VCaP (cell line): ENCODE results near the gene BTF3L4.
A peak's percentile ranks its signal among the peaks of the same experiment; 100 is the strongest.

Experiments
- H3K27ac ChIP-seq: fragments of 450-650 bp; 2 replicates; pipeline ENCODE4 v1.5.1; 2017
- TF ChIP-seq, protein P1 (sequence below): fragments of 450-650 bp; conservative IDR thresholded peaks from 2 replicates; pipeline ENCODE4 v1.5.1; 2017; ENCODE audit warnings: mild to moderate bottlenecking, moderate library complexity

Gene BTF3L4

DNA sequence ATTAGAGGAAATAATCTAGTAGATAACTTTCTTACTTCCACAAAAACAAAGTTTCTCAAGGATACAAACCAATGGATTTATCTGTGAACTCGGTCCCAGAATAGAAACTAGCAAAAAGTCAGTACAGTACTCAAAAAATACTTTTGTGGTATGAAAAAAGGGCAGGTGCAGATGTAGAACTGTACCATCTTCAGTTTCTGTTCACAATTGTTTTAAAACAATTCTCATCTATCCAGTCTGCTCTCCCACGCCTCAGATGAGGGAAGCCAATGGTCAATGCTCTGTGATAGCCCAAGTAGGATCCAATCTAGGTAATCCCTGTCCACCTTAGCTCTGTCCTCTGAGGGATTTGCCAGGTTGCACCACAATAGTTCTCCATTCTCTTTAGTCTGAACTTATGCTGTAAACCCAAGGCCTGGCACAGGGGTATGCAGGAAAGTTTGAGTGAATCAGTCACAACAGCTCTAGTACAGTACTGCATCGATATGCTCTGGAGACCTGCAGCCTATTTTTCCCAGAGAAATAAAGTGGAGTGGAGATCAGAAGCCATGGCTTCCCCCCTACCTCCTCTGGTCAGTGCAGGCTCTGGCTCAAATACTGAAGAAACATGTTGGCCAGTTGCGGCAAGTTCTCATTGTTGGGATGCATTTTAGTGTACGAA, 23.8 kb upstream of the BTF3L4 start:
- TF ChIP-seq, protein P1, sequence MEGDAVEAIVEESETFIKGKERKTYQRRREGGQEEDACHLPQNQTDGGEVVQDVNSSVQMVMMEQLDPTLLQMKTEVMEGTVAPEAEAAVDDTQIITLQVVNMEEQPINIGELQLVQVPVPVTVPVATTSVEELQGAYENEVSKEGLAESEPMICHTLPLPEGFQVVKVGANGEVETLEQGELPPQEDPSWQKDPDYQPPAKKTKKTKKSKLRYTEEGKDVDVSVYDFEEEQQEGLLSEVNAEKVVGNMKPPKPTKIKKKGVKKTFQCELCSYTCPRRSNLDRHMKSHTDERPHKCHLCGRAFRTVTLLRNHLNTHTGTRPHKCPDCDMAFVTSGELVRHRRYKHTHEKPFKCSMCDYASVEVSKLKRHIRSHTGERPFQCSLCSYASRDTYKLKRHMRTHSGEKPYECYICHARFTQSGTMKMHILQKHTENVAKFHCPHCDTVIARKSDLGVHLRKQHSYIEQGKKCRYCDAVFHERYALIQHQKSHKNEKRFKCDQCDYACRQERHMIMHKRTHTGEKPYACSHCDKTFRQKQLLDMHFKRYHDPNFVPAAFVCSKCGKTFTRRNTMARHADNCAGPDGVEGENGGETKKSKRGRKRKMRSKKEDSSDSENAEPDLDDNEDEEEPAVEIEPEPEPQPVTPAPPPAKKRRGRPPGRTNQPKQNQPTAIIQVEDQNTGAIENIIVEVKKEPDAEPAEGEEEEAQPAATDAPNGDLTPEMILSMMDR = no peak
- peak overlapping the region; percentile 91 for H3K27ac ChIP-seq

DNA sequence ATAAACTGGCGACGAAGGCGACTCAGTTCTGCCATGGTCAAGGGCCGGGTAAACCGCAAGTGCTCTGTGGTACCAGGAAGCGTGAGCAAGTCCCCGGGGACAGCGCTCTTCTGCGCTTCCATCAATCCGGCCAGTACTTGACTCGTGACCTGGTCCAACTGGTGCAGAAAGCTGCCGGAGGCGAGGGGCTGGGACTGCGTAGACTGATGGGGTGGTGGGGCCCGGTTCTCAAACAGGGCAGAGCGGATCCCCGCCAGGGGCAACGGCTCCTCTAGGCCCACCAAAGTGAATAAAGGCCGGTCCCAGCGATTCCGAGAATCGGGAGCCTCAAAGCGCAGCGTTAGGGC, 23.3 kb upstream of the BTF3L4 start:
- H3K27ac ChIP-seq = peak overlapping the region; percentile 91
- TF ChIP-seq, protein P1 = no peak

DNA sequence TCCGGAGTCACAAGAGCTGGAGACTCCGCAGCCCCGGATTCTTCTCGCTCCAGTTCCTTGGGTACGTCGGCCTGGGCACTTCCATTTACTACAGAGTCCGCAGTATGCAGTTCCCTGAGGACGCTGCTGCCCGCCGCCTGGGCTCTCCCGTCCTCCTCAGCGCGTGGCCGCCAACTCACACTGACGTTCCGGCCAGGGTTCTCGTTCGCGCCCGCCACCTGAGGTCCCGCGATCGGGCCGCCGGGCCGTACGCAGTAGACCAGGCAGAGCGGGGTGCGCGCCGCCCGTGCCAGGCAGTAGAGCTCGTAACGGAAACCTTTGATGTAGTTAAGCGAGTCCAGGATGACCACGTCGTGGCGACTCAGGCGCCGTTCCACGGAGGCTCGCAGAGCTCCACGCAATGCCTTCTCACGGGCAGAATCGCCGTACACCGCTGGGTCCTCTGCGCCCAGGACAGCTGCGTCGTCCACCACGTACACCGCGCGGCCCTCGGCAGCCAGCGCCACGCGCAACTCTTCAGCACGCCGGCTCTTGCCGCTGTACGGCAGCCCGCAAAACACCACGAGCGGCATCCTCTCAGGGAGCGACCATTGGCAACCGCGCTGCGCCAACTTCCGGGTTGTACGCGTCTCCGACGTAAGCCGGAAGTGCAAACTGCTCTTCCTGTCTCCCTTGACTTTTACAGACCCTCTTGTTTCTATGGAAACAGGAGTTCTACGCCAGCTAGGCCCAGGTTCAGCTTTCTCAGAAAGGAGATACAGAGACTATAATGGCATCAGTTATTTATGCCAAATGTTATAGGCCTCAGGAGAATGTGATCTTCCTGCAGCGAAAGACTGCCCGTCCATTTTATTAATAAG, 22.7 kb upstream of the BTF3L4 start, which contains the start of gene KTI12:
TSS of gene KTI12 (minus strand) at position 621 of the 860 bp plus-strand sequence. CDS start at position 572, 49 bp downstream.
- TF ChIP-seq, protein P1 = no peak
- peak within 1 kb of the TSS; percentile 91 for H3K27ac ChIP-seq

DNA sequence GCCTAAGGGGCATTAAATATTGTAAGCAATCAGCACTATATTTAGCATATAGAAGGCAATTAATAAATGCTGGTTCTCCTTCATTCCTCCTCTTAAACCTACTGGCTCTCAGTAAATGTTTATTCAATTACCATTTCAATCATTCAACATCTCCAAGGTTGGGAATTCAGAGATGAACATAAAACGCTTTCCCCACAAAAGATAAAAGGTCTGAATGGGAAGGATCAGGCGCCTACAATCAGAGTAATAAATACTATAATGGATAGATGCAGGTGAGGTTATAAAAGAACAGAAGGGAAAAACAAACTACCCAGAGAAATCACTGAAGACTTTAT, 22.1 kb upstream of the BTF3L4 start:
- H3K27ac ChIP-seq = peak overlapping the region; percentile 91
- TF ChIP-seq, protein P1 = no peak

DNA sequence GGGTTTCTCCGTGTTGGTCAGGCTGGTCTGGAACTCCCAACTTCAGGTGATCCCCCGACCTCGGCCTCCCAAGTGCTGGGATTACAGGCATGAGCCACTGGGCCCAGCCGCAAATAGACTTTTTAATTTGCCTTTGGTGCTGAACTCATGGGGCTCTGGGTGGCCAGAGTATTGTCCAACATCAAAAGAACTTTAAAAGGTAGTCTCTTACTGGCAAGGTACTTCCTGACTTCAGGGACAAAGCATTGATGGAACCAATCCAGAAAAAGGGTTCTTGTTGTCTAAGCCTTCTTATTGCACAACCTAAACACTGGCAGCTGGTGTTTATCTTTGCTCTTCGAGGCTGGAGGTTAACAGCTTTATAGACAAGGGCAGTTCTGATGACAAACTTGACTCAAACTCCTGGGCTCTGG, 18.7 kb upstream of the BTF3L4 start:
- TF ChIP-seq, protein P1 = no peak

DNA sequence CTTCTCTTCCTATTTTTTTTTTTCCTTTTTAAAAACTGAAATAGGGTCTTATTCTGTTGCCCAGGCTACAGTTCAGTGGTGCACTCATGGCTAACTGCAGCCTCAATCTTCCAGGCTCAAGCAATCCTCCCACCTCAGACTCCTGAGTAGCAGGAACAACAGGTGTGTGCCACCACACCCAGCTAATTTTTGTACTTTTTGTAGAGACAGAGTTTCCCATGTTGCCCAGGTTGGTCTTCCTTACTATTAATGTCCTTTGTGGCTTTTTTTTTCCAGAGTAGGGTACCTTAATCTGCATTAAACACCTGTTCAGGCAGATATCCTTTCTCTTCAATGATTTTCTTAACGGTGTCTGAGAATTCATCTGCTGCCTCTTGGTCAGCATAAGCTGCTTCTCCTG, 18.2 kb upstream of the BTF3L4 start:
- no peak overlapping the region for H3K27ac ChIP-seq
- TF ChIP-seq, protein P1 = no peak

More for the DNA sequence above, 18.7 kb upstream of the BTF3L4 start:
- no peak overlapping the region for H3K27ac ChIP-seq

DNA sequence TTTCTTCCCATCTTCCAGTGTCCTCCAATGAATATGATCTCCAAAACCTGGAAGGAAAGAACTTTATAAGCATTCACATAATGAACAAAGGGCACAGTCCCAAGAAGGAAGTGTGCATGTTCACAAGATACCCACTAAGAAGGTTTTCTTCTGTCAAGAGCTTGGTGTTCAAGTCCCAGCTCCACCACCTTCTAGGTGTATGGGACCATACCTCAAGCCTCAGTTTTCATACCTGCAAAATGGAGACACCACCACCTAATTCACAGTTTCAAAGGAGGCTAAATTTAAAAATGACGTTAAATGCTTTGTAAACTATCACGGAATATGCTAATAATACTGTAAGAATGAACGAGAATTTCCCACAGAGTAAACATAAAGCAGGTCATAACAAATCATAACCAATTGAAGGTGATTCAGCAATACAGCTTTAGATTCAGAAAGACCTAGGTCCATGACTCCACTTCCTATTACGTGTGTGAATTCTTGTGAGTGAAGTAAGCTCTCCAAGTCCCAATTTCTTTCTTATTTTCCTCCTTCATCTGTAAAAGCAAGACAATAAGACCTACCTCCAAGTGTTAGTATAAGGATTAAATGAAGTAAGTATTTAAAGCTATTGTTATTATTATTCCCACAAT, 14.4 kb upstream of the BTF3L4 start:
- TF ChIP-seq, protein P1 = no peak
- no peak overlapping the region for H3K27ac ChIP-seq
